Measurements from ENCODE around the gene BFAR.
"Not testable (repeated sequence)": the region's sequence is repeated elsewhere in the genome, so short reads cannot be mapped to it uniquely, and the experiment has no call there.

Gene BFAR, protein sequence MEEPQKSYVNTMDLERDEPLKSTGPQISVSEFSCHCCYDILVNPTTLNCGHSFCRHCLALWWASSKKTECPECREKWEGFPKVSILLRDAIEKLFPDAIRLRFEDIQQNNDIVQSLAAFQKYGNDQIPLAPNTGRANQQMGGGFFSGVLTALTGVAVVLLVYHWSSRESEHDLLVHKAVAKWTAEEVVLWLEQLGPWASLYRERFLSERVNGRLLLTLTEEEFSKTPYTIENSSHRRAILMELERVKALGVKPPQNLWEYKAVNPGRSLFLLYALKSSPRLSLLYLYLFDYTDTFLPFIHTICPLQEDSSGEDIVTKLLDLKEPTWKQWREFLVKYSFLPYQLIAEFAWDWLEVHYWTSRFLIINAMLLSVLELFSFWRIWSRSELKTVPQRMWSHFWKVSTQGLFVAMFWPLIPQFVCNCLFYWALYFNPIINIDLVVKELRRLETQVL
- 20.9 to 47.0 reads per million in 2 donors for total RNA-seq

DNA sequence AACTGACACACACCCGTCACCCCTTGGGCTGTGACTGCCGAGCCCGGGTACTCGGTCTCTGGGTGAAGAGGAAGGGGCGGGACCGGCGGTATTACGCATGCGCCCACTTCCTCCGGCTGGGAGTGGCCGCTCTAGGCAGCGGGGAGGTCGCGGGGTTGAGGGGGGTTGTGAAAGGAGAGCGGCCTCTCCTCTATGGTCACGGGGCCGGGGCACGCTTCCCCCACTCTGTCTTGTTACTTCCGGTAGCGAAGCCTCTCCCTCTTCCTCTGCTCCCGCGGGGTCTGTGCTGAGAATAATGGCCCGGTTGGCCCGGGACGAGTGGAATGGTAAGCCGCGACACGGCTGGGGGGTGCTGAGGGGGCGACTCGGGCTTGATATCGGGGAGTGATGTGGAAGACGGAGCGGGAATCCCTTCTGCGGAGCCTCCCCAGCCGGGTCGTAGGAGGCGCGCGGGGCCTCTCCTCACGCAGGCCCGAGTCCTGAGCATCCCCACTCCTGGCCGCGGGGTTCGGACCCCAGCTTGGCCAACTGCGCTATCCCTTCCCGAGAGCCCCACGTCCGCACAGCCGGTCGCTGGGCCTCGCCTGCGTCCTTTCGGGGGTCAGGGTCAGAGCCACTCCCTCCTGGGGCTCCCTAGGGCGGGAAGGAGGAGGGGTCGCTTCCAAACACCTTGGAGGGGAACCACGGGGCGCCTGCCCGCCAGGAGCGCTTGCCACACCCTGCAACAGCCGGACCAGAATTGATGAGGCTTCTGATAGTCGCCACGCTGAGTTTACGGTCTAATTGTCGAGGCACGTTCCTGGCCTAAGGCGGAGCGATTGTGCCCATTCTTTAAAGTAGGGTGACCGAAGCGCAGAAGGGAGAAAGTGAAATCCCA is at the start of gene BFAR:
Gene BFAR, plus strand, starts transcription at position 259 of the 877 bp plus-strand sequence. CDS start 11,396 bp downstream, outside the sequence.
- DNase-seq: peak; percentile 98 to 99 (median 99)

DNA sequence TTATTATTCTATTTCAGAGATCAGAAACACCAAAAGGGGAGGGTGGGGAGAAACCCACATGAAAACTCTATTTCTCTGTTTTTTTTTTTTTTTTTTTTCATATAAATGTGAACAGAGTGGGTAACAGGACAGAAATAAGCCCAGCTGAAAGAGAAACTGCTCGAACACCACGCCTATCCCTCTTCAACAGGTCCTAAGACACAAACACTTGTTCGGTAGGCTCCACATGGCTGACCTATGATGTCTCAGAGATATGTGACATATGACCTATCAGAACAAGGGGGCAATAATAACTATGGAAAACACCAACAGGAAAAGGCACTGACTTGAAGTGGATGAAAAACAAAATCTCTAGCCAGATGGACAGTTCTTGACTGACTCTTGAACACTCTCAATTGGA is 47.5 kb upstream of the BFAR start:
- DNase-seq: no peak

- peak in 1 of 5 experiments; percentile 20 for DNase-seq
Observed at GRCh38 chr16:14586637-14587305, 46.0 kb upstream of the BFAR start.

DNA sequence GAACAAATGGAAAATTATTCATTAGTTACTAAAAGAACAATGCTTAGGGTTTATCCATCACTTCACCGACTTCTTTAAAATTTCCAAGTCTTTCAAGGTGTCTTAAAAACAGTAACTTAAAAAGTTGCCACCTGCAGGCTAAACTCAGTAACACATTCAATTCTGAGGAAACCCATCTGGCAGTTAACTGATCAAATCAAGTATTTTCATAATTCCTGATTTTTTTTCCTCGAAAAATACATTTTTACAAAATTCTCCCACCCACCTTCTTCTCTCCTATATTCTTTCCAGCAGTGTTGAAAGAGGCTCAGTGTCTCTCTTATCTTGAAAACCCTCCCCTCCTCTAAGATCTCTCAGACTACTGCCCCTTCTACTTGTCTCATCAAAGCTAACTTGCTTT is 32.6 kb upstream of the BFAR start:
- peak in 1 of 5 experiments; percentile 22 for DNase-seq

DNA sequence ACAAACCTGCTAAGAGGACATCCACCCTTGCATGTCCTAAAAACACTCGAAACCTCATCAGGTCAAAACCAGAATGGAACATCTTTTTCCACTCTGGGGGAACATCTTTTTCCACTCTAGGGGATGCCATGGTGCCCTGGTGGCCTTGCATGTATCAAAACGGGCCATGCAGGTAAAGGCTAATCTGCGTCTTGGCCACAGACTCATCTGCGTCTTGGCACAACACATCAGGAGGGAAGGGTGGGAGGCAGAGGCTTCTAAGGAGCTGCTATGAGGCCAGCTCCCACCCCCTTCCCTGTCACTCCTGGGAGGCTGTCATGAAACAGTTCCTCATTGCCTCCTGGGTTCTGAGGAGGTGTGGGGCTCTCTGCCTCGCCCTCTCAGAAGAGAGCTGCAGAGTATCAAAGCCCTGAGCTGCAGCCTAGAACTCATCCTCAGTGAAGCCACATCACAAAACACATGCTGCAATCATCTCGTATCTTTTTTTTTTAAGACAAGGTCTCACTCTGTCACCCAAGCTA is 30.2 kb upstream of the BFAR start:
- DNase-seq: no peak

DNA sequence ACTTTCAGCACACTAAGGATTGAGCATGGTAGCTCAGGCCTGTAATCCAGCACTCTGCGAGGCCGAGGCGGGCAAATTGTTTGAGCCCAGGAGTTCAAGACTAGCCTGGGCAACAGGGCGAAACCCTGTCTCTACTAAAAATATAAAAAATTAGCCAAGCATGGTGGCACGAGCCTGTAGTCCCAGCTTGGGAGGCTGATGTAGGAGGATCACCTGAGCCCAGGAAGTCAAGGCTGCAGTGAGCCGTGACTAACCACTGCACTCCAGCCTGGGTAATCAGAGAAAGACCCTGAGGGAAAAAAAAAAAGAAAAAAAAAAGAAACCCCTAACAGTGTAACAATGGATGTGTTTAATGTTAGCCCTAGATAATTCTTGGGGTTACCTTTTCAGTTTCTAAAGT is 26.6 kb upstream of the BFAR start:
- no peak for DNase-seq

GRCh38 chr16:14608111-14608566 is 24.6 kb upstream of the BFAR start:
- DNase-seq: peak in 1 of 5 experiments; percentile 59

- peak in 1 of 5 experiments; percentile 10 for DNase-seq
Observed at GRCh38 chr16:14608604-14609003, 24.1 kb upstream of the BFAR start.

DNA sequence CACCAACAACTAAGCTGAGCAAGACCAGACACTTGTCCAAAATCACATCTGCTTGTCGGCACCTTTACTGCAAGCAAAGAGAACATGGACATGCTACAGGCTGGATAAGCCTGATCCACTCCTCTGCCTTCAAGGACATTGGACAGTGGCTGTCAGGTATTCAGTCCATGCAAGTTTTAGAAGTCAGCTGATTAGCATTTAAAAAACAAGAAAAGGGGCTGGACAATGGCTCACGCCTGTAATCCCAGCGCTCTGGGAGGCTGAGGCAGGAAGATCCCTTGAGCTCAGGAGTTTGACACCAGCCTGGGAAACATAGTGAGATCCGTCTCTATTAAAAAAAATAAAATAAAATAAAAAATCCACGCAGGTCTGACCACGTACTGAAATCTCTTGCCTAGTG is 23.0 kb upstream of the BFAR start:
- no peak for DNase-seq

- no peak for DNase-seq
Observed at GRCh38 chr16:14611660-14612059, 21.1 kb upstream of the BFAR start.

- DNase-seq: no peak
Observed at GRCh38 chr16:14613991-14614390, 18.8 kb upstream of the BFAR start.

DNA sequence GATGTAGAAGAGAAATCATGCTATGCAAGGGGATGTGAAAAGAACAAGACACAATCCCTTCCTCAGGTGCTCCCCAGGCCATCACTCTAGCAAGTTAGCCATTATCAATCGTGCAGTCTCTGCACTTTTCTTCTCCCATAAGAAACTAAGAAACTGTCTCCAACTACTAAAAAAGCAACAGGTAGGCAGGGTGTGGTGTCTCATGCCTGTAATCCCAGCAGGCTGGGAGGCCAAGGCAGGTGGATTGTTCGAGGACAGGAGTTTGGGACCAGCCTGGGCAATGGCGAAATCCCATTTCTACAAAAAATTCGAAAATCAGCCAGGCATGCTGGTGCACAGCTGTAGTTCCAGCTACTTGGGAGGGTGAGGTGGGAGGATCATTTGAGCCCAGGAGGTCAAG is 16.5 kb upstream of the BFAR start:
- no peak for DNase-seq

GRCh38 chr16:14618566-14618965 is 14.2 kb upstream of the BFAR start:
- DNase-seq: no peak

DNA sequence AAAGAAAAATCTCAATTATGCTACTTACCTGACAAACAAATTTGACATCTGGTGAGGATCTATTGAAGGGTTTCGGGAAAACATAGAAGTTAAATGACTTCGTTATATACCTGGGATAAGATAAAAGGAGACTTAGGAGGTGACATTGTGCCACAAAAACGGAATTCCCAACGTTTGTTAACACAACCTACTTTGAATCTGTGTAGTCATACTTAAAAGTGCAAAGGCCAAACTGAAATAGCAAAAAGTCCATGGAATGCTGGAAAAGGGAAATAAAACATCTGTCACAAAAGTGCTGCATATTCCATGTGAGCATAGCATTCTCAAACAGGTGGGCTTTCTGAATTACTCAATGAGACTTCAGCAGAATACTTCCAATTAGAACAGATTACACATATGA is 5.7 kb upstream of the BFAR start:
- no peak for DNase-seq

DNA sequence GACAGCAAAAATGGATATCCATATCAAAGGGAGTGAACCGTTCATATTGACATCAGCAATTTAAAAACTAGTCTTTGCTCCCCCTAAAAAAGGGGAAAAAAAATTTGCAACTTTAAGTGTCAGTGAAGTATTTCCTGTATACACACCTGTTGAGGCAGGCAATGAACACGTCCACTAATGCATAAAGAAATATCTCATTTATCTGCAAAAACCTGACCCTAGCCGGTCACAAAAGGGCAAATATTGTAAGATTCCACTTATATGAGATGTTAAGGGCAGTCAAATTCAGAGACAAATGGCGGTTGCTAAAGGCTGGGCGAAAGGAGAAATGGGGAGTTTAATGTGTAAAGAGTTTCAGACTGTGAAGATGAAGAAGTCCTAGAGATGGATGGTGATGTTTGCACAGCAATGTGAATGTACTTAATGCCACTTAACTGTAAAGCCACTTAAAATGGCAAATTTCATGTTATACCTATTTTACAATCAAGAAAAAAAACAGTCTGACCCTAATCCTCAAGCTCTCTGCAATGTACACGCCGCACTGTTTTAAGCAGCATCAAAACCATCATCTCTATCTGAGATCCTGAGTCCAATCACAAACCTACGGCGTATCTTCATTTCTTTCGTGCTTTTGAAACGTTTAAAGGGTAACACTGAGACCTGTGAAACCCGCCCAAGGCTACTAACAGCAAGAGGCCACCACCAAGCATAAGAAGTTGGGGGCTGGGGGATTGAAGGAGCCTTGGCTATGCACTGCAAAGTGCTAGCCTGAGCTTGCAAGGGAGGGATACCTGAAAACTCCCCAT is 3.7 kb upstream of the BFAR start:
- peak in 1 of 5 experiments; percentile 52 for DNase-seq

DNA sequence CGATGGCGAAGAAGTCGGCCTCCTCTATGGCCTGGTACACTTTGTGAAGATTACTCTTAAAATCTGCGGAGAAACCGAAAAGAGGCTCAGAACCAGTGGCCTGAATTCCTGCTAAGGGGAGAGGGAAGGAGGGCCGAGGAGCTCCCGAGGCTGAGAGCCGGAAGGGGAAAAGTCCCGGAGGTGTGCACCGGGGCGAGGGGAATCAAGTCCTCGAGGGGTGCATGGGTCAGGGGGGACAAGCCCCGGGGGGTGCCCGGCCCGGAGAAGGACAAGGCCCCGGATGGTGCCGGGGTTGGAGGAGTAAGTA is 3.2 kb upstream of the BFAR start:
- no peak for DNase-seq

DNA sequence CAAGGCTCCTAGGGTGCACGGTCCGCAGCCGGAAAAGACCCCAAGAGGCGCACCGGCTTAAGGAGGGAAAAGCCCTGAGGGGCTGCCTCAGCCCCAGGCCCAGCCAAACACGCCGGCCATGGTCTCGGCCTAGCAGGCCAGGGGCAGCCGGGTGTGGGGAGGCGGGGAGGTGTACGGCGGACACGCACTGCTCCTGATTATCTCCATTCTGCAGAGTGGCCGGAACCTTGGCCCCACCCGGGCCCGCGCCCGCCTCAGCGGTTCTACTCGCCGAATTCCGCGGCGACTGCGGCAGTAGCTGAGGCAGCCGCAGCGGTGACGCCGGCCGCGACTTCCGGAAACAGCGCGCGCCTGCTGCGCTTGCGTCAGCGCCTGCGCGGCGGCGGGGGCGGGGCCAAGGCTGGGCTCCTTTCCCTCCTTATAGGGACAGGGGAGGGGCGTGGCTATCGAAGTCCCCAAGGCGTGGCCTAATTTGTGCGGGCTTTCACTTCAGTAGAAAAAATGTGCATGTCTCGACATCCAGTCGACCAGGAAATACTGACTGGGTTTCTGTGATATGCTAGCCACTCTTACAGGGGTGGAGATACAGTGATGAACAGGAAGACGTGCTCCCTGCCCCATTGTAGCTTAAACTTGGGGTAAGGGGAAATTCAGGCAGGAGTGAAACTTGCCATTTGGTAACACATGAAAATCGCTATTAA is 2.7 kb upstream of the BFAR start, which contains the start of gene PARN:
Gene PARN, minus strand, starts transcription at position 342 of the 701 bp plus-strand sequence. Its CDS starts 135 bp downstream, at position 207.
- DNase-seq: peak; percentile 95 to 98 (median 97)

- DNase-seq: not testable (repeated sequence)
Observed at GRCh38 chr16:14630620-14631330, 2.0 kb upstream of the BFAR start.

DNA sequence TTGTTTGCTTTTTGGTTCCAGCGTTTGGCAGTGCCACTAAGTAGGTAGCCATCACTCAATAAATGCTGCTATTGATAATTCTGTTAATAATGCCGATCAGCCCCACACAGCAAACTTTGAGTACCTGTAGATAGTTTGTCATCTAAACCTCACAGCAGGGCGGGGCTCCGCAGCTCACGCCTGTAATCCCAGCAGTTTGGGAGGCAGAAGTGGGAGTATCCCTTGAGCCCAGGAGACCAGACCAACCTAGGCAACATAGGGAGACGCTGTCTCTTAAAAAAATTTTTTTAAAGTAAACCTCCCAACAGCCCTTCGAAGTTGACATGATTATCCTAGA is 1.6 kb downstream of the BFAR start:
- no peak for DNase-seq

GRCh38 chr16:14635395-14636165 is 2.8 kb downstream of the BFAR start:
- no peak for DNase-seq
